Liver (tissue), 9 donors: ENCODE data around the gene RNF41. TPM values are rescaled to one million over a fixed set of nuclear protein-coding genes. Genes with fewer than 3 reads are reported as not detected.

Experiments
- DNase-seq: peaks from one replicate; pipeline ENCODE4 v3.0.0-alpha.2; 2017; ENCODE audit warnings: low spot score
- H3K27ac ChIP-seq, 2 donors: one replicate each; pipeline ENCODE4 v1.7.0; 2013; ENCODE audit warnings: inconsistent platforms in 2 of 2, low read length in 2 of 2, control low read depth in 1 of 2, low read depth in 1 of 2, mild to moderate bottlenecking in 1 of 2
- H3K27me3 ChIP-seq, 4 donors: one replicate each; pipeline versions ENCODE4 v1.6.1 to v1.7.0; 2013; ENCODE audit warnings: low read length in 3 of 4, inconsistent platforms in 1 of 4, mild to moderate bottlenecking in 1 of 4, moderate library complexity in 1 of 4; ENCODE audit not compliant: control insufficient read depth in 4 of 4, insufficient read depth in 4 of 4
- H3K36me3 ChIP-seq, 4 donors: one replicate each; pipeline versions ENCODE4 v1.6.1 to v1.7.0; 2013; ENCODE audit warnings: low read length in 3 of 4, mild to moderate bottlenecking in 3 of 4, low read depth in 1 of 4, moderate library complexity in 1 of 4; ENCODE audit not compliant: control insufficient read depth in 4 of 4, insufficient read depth in 3 of 4
- H3K4me1 ChIP-seq, 4 donors: one replicate each; pipeline versions ENCODE4 v1.6.1 to v1.7.0; 2013; ENCODE audit warnings: low read length in 3 of 4, mild to moderate bottlenecking in 3 of 4, moderate library complexity in 1 of 4; ENCODE audit not compliant: control insufficient read depth in 4 of 4, insufficient read depth in 4 of 4
- H3K4me3 ChIP-seq, 3 donors: one replicate each; pipeline versions ENCODE4 v1.6.1 to v1.7.0; 2013; ENCODE audit warnings: low read length in 3 of 3, control low read depth in 1 of 3, low read depth in 1 of 3, mild to moderate bottlenecking in 1 of 3
- H3K9ac ChIP-seq, 2 donors: one replicate each; pipeline ENCODE4 v1.7.0; 2013; ENCODE audit warnings: low read length in 2 of 2, mild to moderate bottlenecking in 2 of 2, moderate library complexity in 2 of 2, control low read depth in 1 of 2, low read depth in 1 of 2
- H3K9me3 ChIP-seq, 4 donors: one replicate each; pipeline versions ENCODE4 v1.6.1 to v1.7.0; 2013; ENCODE audit warnings: low read length in 3 of 4; ENCODE audit not compliant: control insufficient read depth in 4 of 4
- ATF3 ChIP-seq: IDR thresholded peaks from 2 replicates; pipeline ENCODE4 v1.6.1; 2016; ENCODE audit warnings: antibody characterized with exemption
- CTCF ChIP-seq: fragments of 150-350 bp; IDR thresholded peaks from 2 replicates; pipeline ENCODE4 v1.5.1; 2017; ENCODE audit warnings: improper control_type of control experiment, low read depth, low read length; ENCODE audit not compliant: missing input control
- EGR1 ChIP-seq, 2 donors: IDR thresholded peaks; 2 replicates each; pipeline ENCODE4 v1.6.1; 2016 to 2018; ENCODE audit warnings: antibody characterized with exemption in 2 of 2, low read depth in 2 of 2
- FOXA1 ChIP-seq: IDR thresholded peaks from 2 replicates; pipeline ENCODE4 v1.6.1; 2016; ENCODE audit warnings: antibody characterized with exemption
- FOXA2 ChIP-seq: IDR thresholded peaks from 2 replicates; pipeline ENCODE4 v1.6.1; 2016; ENCODE audit warnings: antibody characterized with exemption
- GABPA ChIP-seq, 2 donors: IDR thresholded peaks in 1 of 2; conservative IDR thresholded peaks in 1 of 2; 2 replicates each; pipeline ENCODE4 v1.6.1; 2016; ENCODE audit warnings: antibody characterized with exemption in 2 of 2, mild to moderate bottlenecking in 1 of 2, moderate library complexity in 1 of 2
- HNF4A ChIP-seq, 2 donors: conservative IDR thresholded peaks; 2 replicates each; pipeline ENCODE4 v1.6.1; 2016; ENCODE audit warnings: antibody characterized with exemption in 2 of 2, mild to moderate bottlenecking in 2 of 2
- HNF4G ChIP-seq: IDR thresholded peaks from 2 replicates; pipeline ENCODE4 v1.6.1; 2016; ENCODE audit warnings: antibody characterized with exemption
- JUND ChIP-seq, 2 donors: IDR thresholded peaks; 2 replicates each; pipeline ENCODE4 v1.6.1; 2016; ENCODE audit warnings: antibody characterized with exemption in 2 of 2
- MAX ChIP-seq: IDR thresholded peaks from 2 replicates; pipeline ENCODE4 v1.6.1; 2016; ENCODE audit warnings: antibody characterized with exemption
- NR2F2 ChIP-seq: IDR thresholded peaks from 2 replicates; pipeline ENCODE4 v1.6.1; 2016; ENCODE audit warnings: antibody characterized with exemption
- RAD21 ChIP-seq, 2 donors: IDR thresholded peaks; 2 replicates each; pipeline ENCODE4 v1.6.1; 2016; ENCODE audit warnings: antibody characterized with exemption in 2 of 2, mild to moderate bottlenecking in 2 of 2
- REST ChIP-seq: IDR thresholded peaks from 2 replicates; pipeline ENCODE4 v1.6.1; 2016; ENCODE audit warnings: antibody characterized with exemption, mild to moderate bottlenecking
- RXRA ChIP-seq, 2 donors: IDR thresholded peaks; 2 replicates each; pipeline ENCODE4 v1.6.1; 2017 to 2018; ENCODE audit warnings: antibody characterized with exemption in 2 of 2, mild to moderate bottlenecking in 1 of 2
- TAF1 ChIP-seq: conservative IDR thresholded peaks from 2 replicates; pipeline ENCODE4 v1.6.1; 2016; ENCODE audit warnings: antibody characterized with exemption, mild to moderate bottlenecking
- YY1 ChIP-seq: IDR thresholded peaks from 2 replicates; pipeline ENCODE4 v1.6.1; 2016; ENCODE audit warnings: antibody characterized with exemption, mild to moderate bottlenecking
- ZBTB33 ChIP-seq: IDR thresholded peaks from 2 replicates; pipeline ENCODE4 v1.6.1; 2016; ENCODE audit warnings: antibody characterized with exemption
- WGBS: extraction: QIAGEN DNeasy Blood & Tissue Kit; methylation state at CpG from one replicate; pipeline ENCODE4 v1.1.7; 2013; 5-methylcytosine and 5-hydroxymethylcytosine counted together
- polyA plus RNA-seq, 2 donors: library from polyadenylated mRNA; stranded (reverse) in 1 of 2; unstranded in 1 of 2; fragments of 200-250 nt in 1 of 2; fragments of >200 nt in 1 of 2; fragmentation: Nextera tagmentation in 1 of 2; extraction: Ambion mirVana in 1 of 2; gene quantifications; one replicate each; pipeline versions ENCODE4 v1.2.1 to v1.2.3, GENCODE V29; 2013 to 2015
- total RNA-seq, 2 donors: library from RNA; depleted of rRNA; stranded (reverse); fragments of >200 nt; gene quantifications; one replicate each; pipeline ENCODE4 v1.2.3, GENCODE V29; 2014
- donor health status: healthy.
- donor health status: healthy.
- donor health status: healthy.
- donor health status: healthy.
- donor health status: healthy.

RNF41 gene
- total and polyA plus RNA-seq, 4 donors, result 7.6 to 31.8 (median 16.8) TPM

GRCh38 chr12:56222531-56222895, 791 bp upstream of the RNF41 start:
- Histone ChIP-seq H3K4me1 (peaks cover 4 to 42% (median 31%) of the 10 kb centered on the region in 4 donors), H3K9me3 (no peaks in the 10 kb centered on the region), H3K4me3 (peak overlapping the region; percentile 77 to 98 (median 81)), H3K9ac (peak overlapping the region; percentile 28 to 97), H3K27ac (peak overlapping the region; percentile 85 to 98), H3K36me3 (peaks cover 0 to 2% (median 0%) of the 10 kb centered on the region in 4 donors), H3K27me3 (no peaks in the 10 kb centered on the region)
- 18% methylated on average over 4 of the region's 4 CpGs for WGBS
- DNase-seq, result no peak
- TF ChIP-seq NR2F2 (no peak), CTCF (no peak), HNF4A (conservative IDR thresholded peaks at IDR 0.05) (no peak), ATF3 (no peak), GABPA (IDR thresholded peaks at IDR 0.05 in 1 of 2, conservative IDR thresholded peaks at IDR 0.05 in 1 of 2) (no peak), EGR1 (IDR thresholded peaks at IDR 0.05; ENCODE audit: low read depth in 2 of 2) (no peak), YY1 (no peak), REST (no peak)

- Histone ChIP-seq H3K9me3 (no peaks in the 10 kb centered on the region), H3K27me3 (no peaks in the 10 kb centered on the region), H3K27ac (peak overlapping the region; percentile 85 to 98), H3K36me3 (peaks cover 0 to 3% (median under 1%) of the 10 kb centered on the region in 4 donors), H3K4me3 (peak overlapping the region; percentile 77 to 98 (median 81)), H3K9ac (peak overlapping the region; percentile 71 to 97), H3K4me1 (peaks cover 4 to 46% (median 33%) of the 10 kb centered on the region in 4 donors)
- DNase-seq, result no peak
- 1% methylated on average over 21 of the region's 21 CpGs for WGBS
- TF ChIP-seq FOXA1 (no peak), RXRA (IDR thresholded peaks at IDR 0.05) (no peak), HNF4G (no peak), GABPA (IDR thresholded peaks at IDR 0.05 in 1 of 2, conservative IDR thresholded peaks at IDR 0.05 in 1 of 2) (no peak), ZBTB33 (no peak), FOXA2 (no peak), NR2F2 (no peak), RAD21 (IDR thresholded peaks at IDR 0.05) (no peak), TAF1 (no peak), YY1 (no peak), MAX (no peak), EGR1 (IDR thresholded peaks at IDR 0.05; ENCODE audit: low read depth in 2 of 2) (no peak), ATF3 (no peak), HNF4A (conservative IDR thresholded peaks at IDR 0.05) (no peak), JUND (IDR thresholded peaks at IDR 0.05) (no peak), CTCF (no peak)
Observed at GRCh38 chr12:56221232-56221756, 428 bp downstream of the RNF41 start.
